ENCODE results near the gene TTLL5. TPM values are rescaled to one million over a fixed set of nuclear protein-coding genes. Genes with fewer than 3 reads are reported as not detected.

Gene TTLL5
- total RNA-seq, 3 donors from 2014 or later = 21.9 to 66.6 (median 35.7) TPM

- Histone ChIP-seq H3K27me3 (no peaks in the 10 kb centered on the region), H3K4me1 (no peaks in the 10 kb centered on the region), H3K27ac (peak overlapping the region; percentile 65 to 68), H3K9me3 (no peaks in the 10 kb centered on the region), H3K36me3 (no peaks in the 10 kb centered on the region), H3K4me3 (no peak overlapping the region)
- no peak for DNase-seq (ENCODE audit: low spot score in 2 of 2)
- TF ChIP-seq POLR2A (IDR thresholded peaks at IDR 0.05) (no peak), CTCF (IDR thresholded peaks at IDR 0.05) (no peak), POLR2AphosphoS5 (IDR thresholded peaks at IDR 0.05) (no peak)
- intact Hi-C loops (cut with DNase I; ENCODE audit: low total_unique reads) = no loop called here
These were observed 308.1 kb downstream of the TTLL5 start for GRCh38 chr14:75969126-75969525.

DNA sequence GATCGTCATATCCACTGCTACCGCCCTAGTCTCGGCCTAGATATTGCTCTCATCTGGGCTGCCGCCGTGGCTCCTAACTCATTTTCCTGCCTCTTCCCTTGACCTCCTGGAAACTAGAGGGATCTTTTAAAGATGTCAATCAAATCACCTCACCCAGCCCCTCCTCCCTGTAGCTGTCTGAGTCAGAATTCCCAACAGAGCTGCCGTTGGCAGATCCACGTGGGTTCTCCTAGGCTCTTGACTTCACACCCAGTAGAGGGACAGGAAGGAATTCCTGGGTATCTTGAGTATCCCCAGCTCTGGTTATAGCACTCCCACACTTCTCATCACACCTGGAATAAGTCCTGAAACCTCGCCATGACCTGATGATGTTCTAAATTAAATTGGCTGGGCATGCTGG is 308.8 kb downstream of the TTLL5 start:
- Histone ChIP-seq H3K27ac (peak overlapping the region; percentile 65 to 68), H3K36me3 (no peaks in the 10 kb centered on the region), H3K4me1 (no peaks in the 10 kb centered on the region), H3K9me3 (no peaks in the 10 kb centered on the region), H3K4me3 (no peak overlapping the region), H3K27me3 (no peaks in the 10 kb centered on the region)
- DNase-seq (ENCODE audit: low spot score in 2 of 2) = no peak
- TF ChIP-seq POLR2A (IDR thresholded peaks at IDR 0.05) = no peak
- no peak for TF ChIP-seq CTCF (IDR thresholded peaks at IDR 0.05)
- TF ChIP-seq POLR2AphosphoS5 (IDR thresholded peaks at IDR 0.05) = no peak
- intact Hi-C loops (cut with DNase I; ENCODE audit: low total_unique reads) = loop anchor here (10.0 kb wide), 1 partner anchor 165 kb away; no protein-coding TSS in a partner anchor

GRCh38 chr14:75970989-75971388 is 309.9 kb downstream of the TTLL5 start:
- Histone ChIP-seq H3K27ac (no peak overlapping the region), H3K9me3 (no peaks in the 10 kb centered on the region), H3K4me3 (no peak overlapping the region), H3K27me3 (no peaks in the 10 kb centered on the region), H3K4me1 (no peaks in the 10 kb centered on the region), H3K36me3 (no peaks in the 10 kb centered on the region)
- TF ChIP-seq CTCF (IDR thresholded peaks at IDR 0.05) = no peak
- TF ChIP-seq POLR2A (IDR thresholded peaks at IDR 0.05) = no peak
- TF ChIP-seq POLR2AphosphoS5 (IDR thresholded peaks at IDR 0.05) = no peak
- intact Hi-C loops (cut with DNase I; ENCODE audit: low total_unique reads) = loop anchor here (10.0 kb wide), 1 partner anchor 166 kb away; no protein-coding TSS in a partner anchor
- DNase-seq (ENCODE audit: low spot score in 2 of 2) = no peak

GRCh38 chr14:75971509-75971908 is 310.5 kb downstream of the TTLL5 start:
- Histone ChIP-seq H3K27me3 (no peaks in the 10 kb centered on the region), H3K4me1 (no peaks in the 10 kb centered on the region), H3K4me3 (no peak overlapping the region), H3K9me3 (no peaks in the 10 kb centered on the region), H3K36me3 (no peaks in the 10 kb centered on the region), H3K27ac (no peak overlapping the region)
- TF ChIP-seq CTCF (IDR thresholded peaks at IDR 0.05) (no peak), POLR2AphosphoS5 (IDR thresholded peaks at IDR 0.05) (no peak), POLR2A (IDR thresholded peaks at IDR 0.05) (no peak)
- intact Hi-C loops (cut with DNase I; ENCODE audit: low total_unique reads) = loop anchor here (10.0 kb wide), 1 partner anchor 167 kb away; no protein-coding TSS in a partner anchor
- no peak for DNase-seq (ENCODE audit: low spot score in 2 of 2)

GRCh38 chr14:75972801-75973421 is 311.9 kb downstream of the TTLL5 start:
- Histone ChIP-seq H3K9me3 (no peaks in the 10 kb centered on the region), H3K27me3 (no peaks in the 10 kb centered on the region), H3K4me3 (no peak overlapping the region), H3K4me1 (no peaks in the 10 kb centered on the region), H3K27ac (no peak overlapping the region), H3K36me3 (no peaks in the 10 kb centered on the region)
- DNase-seq (ENCODE audit: low spot score in 2 of 2) = no peak
- no peak for TF ChIP-seq CTCF (IDR thresholded peaks at IDR 0.05)
- intact Hi-C loops (cut with DNase I; ENCODE audit: low total_unique reads) = loop anchor here (10.0 kb wide), 1 partner anchor 168 kb away; no protein-coding TSS in a partner anchor
